Thyroid gland (tissue), 4 donors: Measurements from ENCODE around the gene NEK3.
"Not testable (repeated sequence)": the region's sequence is repeated elsewhere in the genome, so short reads cannot be mapped to it uniquely, and the experiment has no call there.

ENCODE experiments used
- CTCF ChIP-seq, 6 experiments: fragments of 200-600 bp in 3 of 6; fragments of 450-650 bp in 3 of 6; sonication (generic) in 3 of 6; IDR thresholded peaks; one replicate each; pipeline ENCODE4 v1.5.1; 2016 to 2019; ENCODE audit warnings: antibody characterized with exemption in 6 of 6, mild to moderate bottlenecking in 2 of 6, inconsistent platforms in 1 of 6, moderate library complexity in 1 of 6
- POLR2A ChIP-seq, 2 donors: fragments of 450-650 bp; IDR thresholded peaks; one replicate each; pipeline ENCODE4 v1.6.1; 2017; ENCODE audit warnings: antibody characterized with exemption in 2 of 2, mild to moderate bottlenecking in 2 of 2, moderate library complexity in 1 of 2

- TF ChIP-seq POLR2A, CTCF (IDR thresholded peaks at IDR 0.05): not testable (repeated sequence)
These were observed 34.3 kb upstream of the NEK3 start for GRCh38 chr13:52193587-52194183.
